Mesothelial cell of epicardium (in vitro differentiated cells): ENCODE measurements around the gene SUGP2. TPM values are rescaled to one million over a fixed set of nuclear protein-coding genes. Genes with fewer than 3 reads are reported as not detected.

Experiments
- DNase-seq, 2 experiments: peaks; one replicate each; pipeline ENCODE4 v3.0.0; 2021; ENCODE audit warnings: low spot score in 2 of 2; ENCODE audit not compliant: unreplicated experiment in 2 of 2
- H3K27ac Mint-ChIP-seq: 2 replicates; pipeline ENCODE4 v1.8.0; 2021; ENCODE audit warnings: mixed read lengths
- H3K27me3 Mint-ChIP-seq: 2 replicates; pipeline ENCODE4 v1.8.0; 2021; ENCODE audit warnings: low read depth, mixed read lengths
- H3K36me3 Mint-ChIP-seq: 2 replicates; pipeline ENCODE4 v1.8.0; 2021; ENCODE audit warnings: mixed read lengths
- H3K4me1 Mint-ChIP-seq: 2 replicates; pipeline ENCODE4 v1.8.0; 2021; ENCODE audit warnings: mixed read lengths
- H3K4me3 Mint-ChIP-seq: 2 replicates; pipeline ENCODE4 v1.8.0; 2021; ENCODE audit warnings: mild to moderate bottlenecking, moderate library complexity, mixed read lengths
- H3K9me3 Mint-ChIP-seq: 2 replicates; pipeline ENCODE4 v1.8.0; 2021; ENCODE audit warnings: mixed read lengths
- CTCF ChIP-seq: fragments of 200-600 bp; sonication (generic); IDR thresholded peaks from one replicate; pipeline ENCODE4 v1.5.0; 2021; ENCODE audit warnings: antibody characterized with exemption; ENCODE audit not compliant: unreplicated experiment
- total RNA-seq: library from RNA; stranded (reverse); gene quantifications from 3 replicates; pipeline ENCODE4 v1.2.1, GENCODE V29; 2021

The SUGP2 gene
- total RNA-seq, 1 donor from 2014 or later: 152 TPM

GRCh38 chr19:19076476-19076875 lies 43.2 kb upstream of the SUGP2 start:
- Mint-ChIP-seq H3K27me3 (no peaks in the 10 kb centered on the region), H3K36me3 (peaks cover 5% of the 10 kb centered on the region), H3K27ac (no peak overlapping the region), H3K4me3 (no peak overlapping the region), H3K4me1 (peaks cover 1% of the 10 kb centered on the region), H3K9me3 (no peaks in the 10 kb centered on the region)
- DNase-seq: no peak
- TF ChIP-seq CTCF: no peak

GRCh38 chr19:19075126-19075525 lies 41.8 kb upstream of the SUGP2 start:
- Mint-ChIP-seq H3K9me3 (no peaks in the 10 kb centered on the region), H3K36me3 (peaks cover 7% of the 10 kb centered on the region), H3K4me1 (peaks cover 1% of the 10 kb centered on the region), H3K4me3 (no peak overlapping the region), H3K27ac (no peak overlapping the region), H3K27me3 (no peaks in the 10 kb centered on the region)
- no peak for TF ChIP-seq CTCF
- DNase-seq: no peak

- H3K9me3 Mint-ChIP-seq: no peaks in the 10 kb centered on the region
- H3K27ac Mint-ChIP-seq: no peak overlapping the region
- H3K4me3 Mint-ChIP-seq: no peak overlapping the region
- DNase-seq: no peak
- H3K27me3 Mint-ChIP-seq: no peaks in the 10 kb centered on the region
- H3K4me1 Mint-ChIP-seq: peaks cover 1% of the 10 kb centered on the region
- TF ChIP-seq CTCF: no peak
- peaks cover 7% of the 10 kb centered on the region for H3K36me3 Mint-ChIP-seq
These were observed 41.0 kb upstream of the SUGP2 start for GRCh38 chr19:19074196-19074882.

- Mint-ChIP-seq H3K4me1 (peaks cover 1% of the 10 kb centered on the region), H3K27me3 (no peaks in the 10 kb centered on the region), H3K4me3 (no peak overlapping the region), H3K36me3 (peaks cover 4% of the 10 kb centered on the region), H3K9me3 (no peaks in the 10 kb centered on the region), H3K27ac (no peak overlapping the region)
- TF ChIP-seq CTCF: no peak
- no peak for DNase-seq
These were observed 38.6 kb upstream of the SUGP2 start for GRCh38 chr19:19071897-19072296.

GRCh38 chr19:19068659-19069654 lies 35.6 kb upstream of the SUGP2 start:
- no peak overlapping the region for H3K4me3 Mint-ChIP-seq

More at GRCh38 chr19:19068659-19069654, 35.6 kb upstream of the SUGP2 start:
- peaks cover 12% of the 10 kb centered on the region for H3K4me1 Mint-ChIP-seq
- H3K27ac Mint-ChIP-seq: no peak overlapping the region
- peaks cover 4% of the 10 kb centered on the region for H3K36me3 Mint-ChIP-seq
- no peak for DNase-seq
- no peak for TF ChIP-seq CTCF
- no peaks in the 10 kb centered on the region for H3K9me3 Mint-ChIP-seq
- H3K27me3 Mint-ChIP-seq: no peaks in the 10 kb centered on the region
